ENCODE results near the gene DDAH1. TPM values are rescaled to one million over a fixed set of nuclear protein-coding genes. Genes with fewer than 3 reads are reported as not detected.

DDAH1 gene
- total and polyA plus RNA-seq, 2 donors (not counting 3 experiments of a cell fraction or from before 2014, with no cell fraction given) = 44.0 to 75.2 TPM

- intact Hi-C loops (cut with micrococcal nuclease) (no loop called here), dilution Hi-C loops (cut with MboI; ENCODE audit: extremely low pct_ligation_motif_present, low sequenced_read_pairs) (no loop called here)
- no peak overlapping the region for H3K4me3 ChIP-seq (replicated peaks in 1 of 3; ENCODE audit: insufficient read depth in 1 of 3, low read depth in 1 of 3, low read length in 3 of 3)
- BruUV-seq (replicated peaks) = no TSS peak
- H3K4me2 ChIP-seq (ENCODE audit: insufficient read depth, low read length) = no peak overlapping the region
- DNase-seq (ENCODE audit: low read depth, low spot score) (no peak), FAIRE-seq (no peak)
- H4K20me1 ChIP-seq (replicated peaks; ENCODE audit: control insufficient read depth, extremely low read depth, insufficient read depth, low read length) = no peaks in the 10 kb centered on the region
- POLR2A ChIA-PET = no interaction called here
- H3K9me3 ChIP-seq (replicated peaks; ENCODE audit: control insufficient read depth, insufficient read depth, low read length) = no peaks in the 10 kb centered on the region
- H2AFZ ChIP-seq (ENCODE audit: low read depth, low read length) = no peak overlapping the region
- H3K79me2 ChIP-seq (ENCODE audit: control insufficient read depth, insufficient read depth, low read length) = peaks cover 18% of the 10 kb centered on the region
- no peaks in the 10 kb centered on the region for H3K27me3 ChIP-seq (ENCODE audit: control insufficient read depth in 2 of 2, insufficient read depth in 2 of 2, low read length in 2 of 2)
- H3K4me1 ChIP-seq (ENCODE audit: control insufficient read depth, extremely low read depth, insufficient read depth, low read length) = peaks cover 24% of the 10 kb centered on the region
- no peak overlapping the region for H3K27ac ChIP-seq (ENCODE audit: insufficient read depth, low read depth, low read length)
- H3K9ac ChIP-seq (replicated peaks; ENCODE audit: extremely low read depth, insufficient read depth, low read length) = no peak overlapping the region
- TF ChIP-seq POLR2A (IDR thresholded peaks at IDR 0.05; ENCODE audit: low read depth, low read length) (no peak), JUN (IDR thresholded peaks at IDR 0.05; ENCODE audit: borderline replicate concordance, insufficient read depth, insufficient read length, low read depth) (no peak), GATA2 (IDR thresholded peaks at IDR 0.05; ENCODE audit: insufficient read depth, insufficient read length, low read depth, low read length) (no peak), MAX (IDR thresholded peaks at IDR 0.05; ENCODE audit: insufficient read depth, insufficient read length) (no peak), POLR2AphosphoS5 (IDR thresholded peaks at IDR 0.05; ENCODE audit: insufficient read depth, low read depth, low read length) (no peak), FOS (IDR thresholded peaks at IDR 0.05; ENCODE audit: borderline replicate concordance, insufficient read depth, low read length) (no peak), CTCF (IDR thresholded peaks at IDR 0.05; ENCODE audit: extremely low read depth in 1 of 2, insufficient read depth in 1 of 2, low read depth in 1 of 2, low read length in 2 of 2) (no peak), MYC (IDR thresholded peaks at IDR 0.05; ENCODE audit: low read depth, low read length) (no peak), EZH2 (IDR thresholded peaks at IDR 0.05; ENCODE audit: borderline replicate concordance, low read depth, low read length, severe bottlenecking) (no peak)
- H3K9me1 ChIP-seq (replicated peaks; ENCODE audit: control insufficient read depth, extremely low read depth, insufficient read depth, low read length) = no peaks in the 10 kb centered on the region
- H3K36me3 ChIP-seq (ENCODE audit: control insufficient read depth in 2 of 2, extremely low read depth in 1 of 2, insufficient read depth in 2 of 2, low read length in 2 of 2) = peaks cover 0 to 2% of the 10 kb centered on the region in 2 experiments
- CTCF ChIA-PET = no interaction called here
Observed at GRCh38 chr1:85357817-85358216, 107.1 kb downstream of the DDAH1 start.
